ENCODE measurements around the gene SOBP.

SOBP gene

DNA sequence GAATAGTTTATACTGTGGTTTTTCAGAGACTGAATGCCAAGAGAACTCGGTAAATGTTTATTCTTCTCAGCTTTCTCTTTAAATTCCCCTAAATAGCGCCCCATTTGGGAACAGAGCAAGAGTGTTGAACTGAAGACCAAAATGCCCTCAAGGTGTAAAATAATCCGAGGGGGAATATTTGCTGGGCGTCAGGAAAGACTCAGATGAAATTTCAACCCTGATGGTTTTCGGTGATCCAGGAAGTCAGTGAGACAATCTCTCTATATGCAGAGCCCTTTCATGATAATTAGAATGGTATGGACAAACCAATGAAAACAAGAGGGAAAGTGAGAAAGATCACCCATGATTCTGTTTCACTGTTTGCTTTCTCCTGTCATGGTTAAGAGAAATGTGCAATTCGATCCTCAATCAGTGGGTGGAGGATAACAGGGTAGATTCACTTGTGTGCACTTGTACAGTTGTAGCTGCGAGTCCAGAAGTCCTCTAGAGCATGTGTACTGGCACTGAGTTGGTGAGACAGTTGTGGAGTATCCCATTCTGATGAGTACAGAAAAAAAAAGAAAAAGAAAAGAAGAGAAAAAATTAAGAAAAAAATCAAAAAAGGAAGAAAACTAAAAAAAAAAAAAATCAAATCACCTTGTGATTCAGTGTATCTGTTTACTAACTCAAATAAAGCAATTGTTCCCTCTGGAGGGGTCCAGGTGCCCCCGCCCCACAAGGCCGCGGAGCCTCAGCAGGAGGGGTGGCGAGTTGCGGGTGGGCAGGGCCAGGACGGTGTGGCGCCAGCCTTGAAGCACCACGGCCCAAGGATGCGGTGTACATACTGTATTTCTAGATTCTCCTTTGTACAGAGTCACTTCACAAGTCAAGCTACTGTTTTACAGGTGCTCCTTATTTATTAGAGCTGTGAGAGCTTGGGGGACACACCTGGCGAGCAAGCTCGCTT, 169.3 kb downstream of the SOBP start:
- DNase-seq (ENCODE audit: low spot score) = no peak

DNA sequence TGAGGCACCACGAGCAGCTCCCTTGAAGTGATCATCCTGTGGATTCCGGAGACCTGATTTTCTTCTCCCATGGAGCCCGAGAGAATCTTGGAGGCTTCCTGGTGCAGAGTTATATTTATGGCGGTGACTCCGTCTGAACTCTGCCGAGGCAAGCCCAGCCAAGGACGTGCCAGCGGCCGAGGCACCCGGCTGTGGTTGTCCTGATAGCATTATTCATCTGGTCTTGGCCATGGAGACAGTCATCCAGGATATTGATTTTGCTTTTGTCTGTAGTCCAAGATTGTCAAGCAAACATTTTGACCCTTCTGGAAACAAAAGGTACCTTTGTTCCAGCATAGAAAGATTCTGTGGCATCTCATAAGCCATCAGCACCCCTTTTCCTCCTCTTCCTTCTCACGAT, 170.9 kb downstream of the SOBP start:
- DNase-seq (ENCODE audit: low spot score) = no peak

DNA sequence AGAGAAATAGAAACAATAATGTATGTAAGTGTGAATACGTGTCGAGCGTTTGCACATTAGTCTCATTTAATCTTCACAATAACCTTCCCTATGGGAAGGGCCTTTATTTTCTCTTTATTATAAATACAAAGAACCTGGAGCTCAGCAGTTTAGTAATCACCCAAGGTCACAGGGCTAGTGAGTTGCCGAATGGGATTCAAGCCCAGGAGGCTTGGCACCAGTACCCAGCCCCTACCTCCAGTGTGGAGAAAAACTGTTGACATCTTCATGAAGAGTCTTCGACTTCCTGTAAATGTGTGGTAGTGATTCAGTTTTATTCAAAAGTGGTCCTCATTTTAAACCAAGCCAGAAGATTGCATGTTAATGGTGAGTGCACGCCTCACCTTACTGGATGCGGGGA, 171.4 kb downstream of the SOBP start:
- no peak for DNase-seq (ENCODE audit: low spot score)

DNA sequence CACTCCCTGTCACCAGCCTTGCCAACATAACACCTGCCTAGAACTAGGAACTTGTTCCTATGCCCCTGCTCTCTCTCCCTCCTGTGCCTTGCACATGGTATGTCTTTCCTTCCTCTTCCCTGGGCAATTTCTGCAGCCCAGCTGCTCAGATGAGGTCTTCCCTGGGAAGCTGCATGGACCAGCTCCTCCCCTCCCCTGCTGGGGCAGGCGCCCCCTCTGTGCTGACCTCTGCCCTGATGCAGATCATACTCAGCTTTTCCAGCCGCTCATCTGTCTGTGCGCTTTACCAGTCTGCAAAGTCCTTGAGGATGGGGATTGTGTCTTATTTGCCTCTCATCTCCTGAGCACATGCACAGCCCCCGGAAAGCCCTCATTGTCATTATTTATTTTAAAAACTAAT, 172.4 kb downstream of the SOBP start:
- DNase-seq (ENCODE audit: low spot score) = no peak

DNA sequence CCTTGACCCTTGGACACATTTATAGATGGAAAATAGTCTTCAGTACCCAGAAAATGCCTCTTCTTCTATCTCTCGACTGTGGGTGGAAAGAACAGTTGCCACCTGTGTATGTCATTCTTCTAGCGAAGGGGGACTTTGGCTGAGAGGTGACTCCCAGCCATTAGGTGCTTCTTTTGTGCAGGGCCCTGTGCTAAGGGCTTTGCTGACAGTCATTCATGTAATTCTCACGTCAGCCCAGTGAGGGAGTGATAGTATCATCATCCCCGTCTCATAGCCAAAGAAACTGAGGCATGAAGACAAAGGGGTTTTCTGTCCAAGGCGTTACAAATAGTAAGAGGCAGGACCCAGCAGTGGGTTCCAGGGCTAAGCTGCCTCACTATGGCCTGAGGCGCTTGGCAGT, 173.4 kb downstream of the SOBP start:
- DNase-seq (ENCODE audit: low spot score) = no peak

DNA sequence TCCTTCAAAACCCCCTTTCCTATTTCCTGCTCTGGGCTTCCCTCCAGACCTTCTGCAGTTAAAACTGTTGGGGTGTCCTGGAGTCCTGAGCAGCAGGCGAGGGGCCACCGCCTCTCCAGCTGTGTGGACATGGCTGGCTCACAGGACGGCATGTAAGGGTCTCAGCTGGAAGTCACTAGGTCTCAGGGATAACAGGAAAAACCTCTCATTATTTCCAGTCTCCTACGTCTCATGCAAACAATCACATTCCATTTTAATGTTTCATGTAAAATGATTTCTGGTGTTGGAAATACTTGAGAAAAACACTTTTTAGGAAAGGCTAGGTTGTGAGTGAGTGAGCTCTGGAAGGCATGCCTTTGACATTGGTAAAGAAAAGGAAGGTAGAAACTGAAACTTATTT, 175.5 kb downstream of the SOBP start:
- DNase-seq (ENCODE audit: low spot score) = peak; percentile 49

DNA sequence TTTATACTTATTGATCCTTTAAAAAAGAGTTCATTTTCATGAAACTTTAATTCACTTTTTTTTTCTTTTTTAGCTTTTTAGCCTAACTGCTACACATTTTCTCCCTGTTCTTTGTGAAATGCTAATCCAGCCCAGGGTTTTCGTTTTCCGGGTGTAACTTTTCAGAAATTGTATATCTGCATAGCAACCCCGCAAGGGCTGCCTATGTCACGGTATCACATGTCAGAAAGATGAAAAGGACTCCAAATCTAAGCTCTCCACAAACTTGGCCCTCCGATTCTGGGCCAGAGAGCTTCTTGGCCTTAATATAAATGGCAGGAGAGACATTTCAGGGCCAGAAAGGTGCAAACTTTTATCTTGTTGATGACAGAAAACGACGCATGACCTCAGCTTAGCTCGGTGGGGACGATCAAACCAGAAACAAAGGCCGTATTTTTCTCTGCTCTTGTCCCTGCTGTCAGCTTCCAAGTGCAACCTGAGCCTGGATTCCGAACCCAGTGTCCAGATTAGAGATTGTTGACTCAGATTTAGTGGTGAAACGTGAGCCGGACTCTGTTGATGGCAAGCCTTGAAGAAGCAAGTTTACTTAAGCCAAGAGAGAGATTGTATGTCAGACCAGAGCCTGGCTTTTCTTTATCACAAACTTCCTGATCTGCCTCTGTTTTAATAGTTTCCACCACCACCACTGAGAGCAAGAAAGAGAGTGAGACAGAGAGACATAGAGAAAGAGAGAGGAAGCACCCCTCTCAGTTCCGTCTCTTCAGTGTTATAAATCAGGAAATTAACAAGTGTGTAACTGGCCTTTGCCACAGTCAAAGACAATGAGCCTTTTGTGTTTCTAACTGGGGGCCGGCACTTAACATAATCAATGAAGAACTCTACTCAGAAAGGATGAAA, 176.4 kb downstream of the SOBP start:
- no peak for DNase-seq (ENCODE audit: low spot score)

DNA sequence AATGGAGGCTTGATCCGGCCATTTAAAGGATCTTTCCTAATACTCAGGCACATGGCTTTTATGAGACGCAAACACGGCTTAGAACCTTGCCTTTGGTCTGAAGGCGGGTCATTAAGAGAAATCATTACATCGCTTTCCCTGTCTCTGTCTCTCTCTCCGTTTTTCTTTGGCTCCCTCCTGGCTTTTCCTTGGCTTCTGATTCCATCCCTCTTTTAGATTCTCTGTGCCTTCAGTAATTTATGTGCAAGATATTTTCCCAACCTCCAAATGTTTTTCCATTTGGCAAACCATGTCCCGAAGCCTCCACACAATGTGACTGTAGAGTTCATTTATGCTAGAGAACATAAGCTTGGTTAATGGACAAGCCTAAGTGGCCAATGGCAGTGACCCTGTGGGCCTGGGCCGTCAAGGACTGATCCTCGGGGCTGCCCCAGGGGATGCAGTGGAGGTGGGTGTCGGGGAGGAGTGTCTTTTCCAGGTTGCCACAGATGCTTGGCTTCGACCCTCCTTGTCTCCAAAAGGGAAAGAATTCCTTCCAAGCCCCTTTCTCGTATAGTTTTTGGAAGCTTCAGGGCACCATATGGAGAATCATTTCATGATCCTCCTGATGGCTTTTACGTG, 177.2 kb downstream of the SOBP start:
- DNase-seq (ENCODE audit: low spot score) = no peak

DNA sequence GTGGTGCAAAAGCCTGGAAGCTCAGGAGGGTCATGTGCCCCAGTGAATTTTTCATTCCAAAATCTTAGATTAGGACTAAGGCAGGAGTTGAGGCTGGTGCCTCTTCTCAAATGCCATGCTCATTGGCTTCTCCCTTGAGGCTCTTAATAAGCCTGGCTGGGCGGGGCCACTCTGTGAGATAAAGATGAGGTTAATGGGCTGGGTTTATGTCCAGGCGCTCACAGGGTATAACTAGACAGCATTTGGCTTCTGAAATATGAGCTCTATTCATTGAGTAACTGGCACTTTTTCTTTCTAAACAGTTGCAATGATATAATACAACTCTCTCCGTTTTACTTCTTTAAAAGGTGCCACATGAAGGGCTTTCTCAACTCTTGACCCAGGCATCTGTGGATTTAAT, 177.9 kb downstream of the SOBP start:
- DNase-seq (ENCODE audit: low spot score) = no peak

DNA sequence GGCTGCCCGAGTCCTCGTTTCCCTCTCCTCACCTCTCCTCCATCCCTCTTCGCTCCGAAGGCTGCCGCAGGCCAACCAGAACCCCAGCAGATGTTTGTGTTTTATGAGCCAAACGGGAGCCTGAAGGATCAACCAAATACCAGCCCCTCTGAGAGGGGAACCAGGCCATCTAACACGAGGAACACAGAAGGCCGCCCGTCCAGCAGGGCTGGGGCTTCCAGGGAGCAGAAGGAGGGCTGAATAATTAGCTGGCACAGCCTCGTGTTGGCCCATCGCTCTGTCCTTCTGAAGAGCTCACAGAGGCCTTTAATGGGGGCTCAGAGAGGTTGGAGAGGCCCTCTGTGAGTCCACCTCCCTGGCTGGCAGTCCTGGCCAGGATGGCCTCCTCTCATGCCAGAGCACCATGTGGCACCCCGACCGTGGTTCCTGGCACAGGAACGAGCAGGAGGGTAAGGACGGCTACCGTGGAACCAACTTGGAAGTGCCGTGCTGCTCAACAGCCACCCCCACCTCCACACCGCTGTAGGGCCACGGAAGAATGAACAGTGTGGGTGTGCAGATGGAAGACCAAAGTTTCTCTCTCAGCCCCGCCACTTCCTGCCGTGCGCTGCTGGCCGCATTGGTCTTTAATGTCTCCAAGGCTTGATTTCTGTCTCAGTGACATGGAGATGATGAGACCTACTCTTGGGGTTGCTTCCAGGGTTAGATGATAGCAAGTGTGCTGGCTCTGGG, 179.0 kb downstream of the SOBP start:
- no peak for DNase-seq (ENCODE audit: low spot score)

DNA sequence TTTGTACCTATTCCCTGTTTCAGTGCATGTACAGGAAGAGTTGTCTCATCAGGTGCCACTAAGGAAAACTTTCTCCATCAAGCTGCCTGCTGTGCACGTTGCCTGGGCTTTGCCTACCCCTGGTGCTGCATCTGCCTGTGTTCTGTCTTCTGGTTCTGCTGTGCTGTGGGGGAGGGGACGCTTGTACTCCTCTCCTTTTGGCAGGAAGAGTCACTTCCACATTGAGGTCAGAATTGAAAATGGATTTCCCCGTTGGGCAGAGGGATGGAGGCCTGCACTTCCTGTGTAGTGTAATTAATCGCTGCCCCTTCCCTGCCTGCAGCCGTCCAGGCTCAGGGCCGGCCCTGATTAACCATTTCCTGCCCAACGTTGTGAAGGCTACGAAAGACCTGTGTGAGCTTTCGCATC, 180.9 kb downstream of the SOBP start:
- DNase-seq (ENCODE audit: low spot score) = no peak

DNA sequence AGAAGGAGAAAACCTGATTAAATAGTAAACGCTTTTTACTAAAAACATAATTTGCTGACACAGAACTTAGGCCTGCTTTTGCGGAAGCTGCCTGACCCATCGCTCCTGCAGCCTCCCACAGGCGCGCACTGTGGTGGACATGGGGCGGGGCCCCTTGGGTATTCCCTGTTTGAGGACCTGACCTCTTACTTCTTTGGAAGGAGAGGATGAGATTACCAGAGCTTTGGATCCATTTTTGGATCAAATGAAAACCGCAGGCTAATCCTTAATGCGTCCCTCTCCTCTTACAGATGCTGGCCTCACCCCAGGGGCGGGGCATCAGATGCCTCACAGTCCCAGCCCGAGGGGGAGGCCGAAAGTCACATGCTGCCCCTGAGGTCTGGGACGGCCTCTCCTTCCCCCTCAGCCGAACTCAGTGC, 183.2 kb downstream of the SOBP start:
- DNase-seq (ENCODE audit: low spot score) = no peak

DNA sequence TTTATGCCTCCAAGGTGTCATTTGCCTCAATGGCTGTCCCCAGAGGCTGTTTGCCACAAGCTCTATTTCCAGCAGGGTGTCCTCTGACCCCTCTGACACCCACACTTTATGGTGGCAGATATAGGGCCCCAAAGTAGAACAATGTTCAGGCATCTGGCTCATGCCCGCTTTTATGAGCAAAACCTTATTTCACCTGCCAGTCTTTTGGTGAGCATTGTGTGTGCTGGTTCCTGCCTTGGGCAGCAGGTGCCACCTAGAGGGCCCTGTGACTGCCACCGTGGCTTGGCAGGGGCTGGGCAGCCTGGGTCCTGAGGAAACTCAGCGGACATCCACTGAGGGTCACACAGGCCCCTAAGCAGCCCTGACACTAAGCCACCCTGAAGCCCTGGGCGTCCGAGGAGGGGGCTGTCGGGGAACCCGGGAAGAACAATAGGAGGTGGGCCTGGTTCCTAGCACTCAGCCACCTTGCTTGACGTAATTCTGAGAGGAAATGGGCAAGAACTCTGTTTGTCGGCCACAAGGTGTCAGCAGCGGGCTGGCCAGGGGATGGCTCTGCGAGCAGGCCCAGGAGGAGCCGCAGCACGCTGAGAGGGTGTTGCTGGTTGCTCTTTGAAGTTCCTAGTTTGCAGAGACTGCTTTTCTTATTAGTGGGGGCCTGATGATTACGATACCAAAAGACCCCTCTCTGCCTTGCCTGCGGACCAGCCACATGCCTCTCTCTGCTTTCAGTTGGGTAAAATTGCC, 185.2 kb downstream of the SOBP start:
- peak; percentile 92 for DNase-seq (ENCODE audit: low spot score)

DNA sequence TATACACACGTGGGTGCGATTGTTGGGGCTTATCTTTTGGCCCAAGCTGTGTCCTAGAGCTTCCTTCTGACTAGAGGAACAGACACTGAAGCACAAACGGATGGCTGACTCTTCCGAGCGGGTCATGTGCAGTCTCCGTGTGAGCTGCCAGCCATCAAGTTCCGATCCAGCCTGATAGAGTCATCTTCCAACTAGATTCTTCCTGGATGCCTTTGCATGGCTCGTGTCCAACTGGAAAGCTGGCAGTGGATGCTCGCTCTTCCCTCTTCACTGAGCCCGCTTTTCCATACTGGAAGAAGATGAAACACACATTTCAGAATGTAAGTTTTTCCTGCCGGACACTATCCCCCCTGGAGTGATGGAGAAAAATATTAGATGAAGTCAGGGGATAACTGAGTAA, 186.1 kb downstream of the SOBP start:
- peak; percentile 57 for DNase-seq (ENCODE audit: low spot score)

DNA sequence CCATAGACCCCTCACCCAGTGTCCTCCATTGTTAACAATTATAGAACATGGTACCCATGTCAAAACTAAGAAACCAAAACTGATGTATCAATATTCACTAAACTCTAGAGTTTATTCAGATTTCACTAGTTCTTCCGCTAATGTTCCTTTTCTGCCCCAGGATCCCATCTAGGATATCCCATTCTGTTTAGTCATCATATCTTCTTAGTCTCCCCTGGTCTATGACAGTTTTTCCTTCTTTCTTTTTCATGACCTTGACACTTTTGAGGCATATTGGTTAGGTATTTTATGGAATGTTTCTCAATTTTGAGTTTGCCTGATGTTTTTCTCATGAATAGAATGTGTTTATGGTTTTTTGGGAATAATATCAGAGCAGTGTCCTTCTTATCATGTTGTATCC, 187.5 kb downstream of the SOBP start:
- no peak for DNase-seq (ENCODE audit: low spot score)

DNA sequence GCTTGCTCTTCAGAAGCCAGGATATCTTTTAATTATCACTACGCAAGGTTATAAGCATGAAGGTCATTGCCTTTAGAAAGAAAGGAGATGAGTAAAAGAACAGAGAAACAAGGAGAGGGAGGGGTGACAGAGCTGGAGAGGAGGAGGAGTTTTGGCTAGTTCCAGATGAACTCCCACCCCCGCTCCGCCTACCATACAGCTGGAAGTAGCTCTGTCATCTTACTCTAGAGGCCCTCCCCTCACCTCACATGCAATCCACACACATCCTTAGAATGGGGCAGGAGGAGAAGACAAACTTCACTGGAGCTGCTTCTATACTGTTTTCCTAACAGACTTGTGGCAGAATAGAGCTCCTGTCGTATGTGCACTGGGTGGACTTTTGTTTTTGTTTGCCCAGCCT, 189.5 kb downstream of the SOBP start:
- peak; percentile 40 for DNase-seq (ENCODE audit: low spot score)

DNA sequence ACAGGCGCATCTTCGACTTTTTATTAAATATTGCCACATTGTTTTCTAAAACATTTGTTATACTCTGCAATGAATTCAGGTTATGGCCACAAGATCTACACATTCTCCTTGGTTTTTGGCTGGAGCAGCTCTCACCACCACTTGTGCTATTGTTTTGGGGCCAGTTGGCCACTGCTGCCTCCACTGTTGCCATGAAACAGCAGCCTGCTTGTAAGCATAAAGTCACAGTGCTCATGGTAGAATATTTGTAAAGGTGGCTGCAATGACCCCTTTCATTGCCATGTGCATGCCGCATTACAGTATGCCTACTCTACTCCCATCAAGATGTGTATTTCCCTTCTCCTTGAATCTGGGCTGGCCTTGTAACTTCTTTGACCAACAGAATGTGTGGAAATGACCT, 192.8 kb downstream of the SOBP start:
- no peak for DNase-seq (ENCODE audit: low spot score)

DNA sequence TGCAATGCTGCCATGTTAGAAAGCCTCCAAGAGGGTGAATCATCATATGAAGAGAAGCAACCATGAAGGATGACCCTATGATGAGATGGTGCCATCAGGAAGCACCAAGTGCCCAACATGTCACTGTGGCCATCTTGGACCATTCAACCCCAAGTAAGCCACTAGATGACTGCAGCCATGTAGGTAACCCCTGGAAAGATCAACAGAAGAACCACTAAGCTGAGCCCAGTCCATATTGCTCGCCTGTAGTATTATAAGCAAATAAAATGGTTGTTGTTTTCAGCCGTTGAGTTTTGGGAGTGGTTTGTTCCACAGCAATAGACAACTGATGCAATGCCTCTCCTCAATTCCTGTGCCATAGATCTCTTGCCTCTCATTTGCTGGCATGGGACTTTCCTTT, 193.3 kb downstream of the SOBP start:
- DNase-seq (ENCODE audit: low spot score) = no peak

DNA sequence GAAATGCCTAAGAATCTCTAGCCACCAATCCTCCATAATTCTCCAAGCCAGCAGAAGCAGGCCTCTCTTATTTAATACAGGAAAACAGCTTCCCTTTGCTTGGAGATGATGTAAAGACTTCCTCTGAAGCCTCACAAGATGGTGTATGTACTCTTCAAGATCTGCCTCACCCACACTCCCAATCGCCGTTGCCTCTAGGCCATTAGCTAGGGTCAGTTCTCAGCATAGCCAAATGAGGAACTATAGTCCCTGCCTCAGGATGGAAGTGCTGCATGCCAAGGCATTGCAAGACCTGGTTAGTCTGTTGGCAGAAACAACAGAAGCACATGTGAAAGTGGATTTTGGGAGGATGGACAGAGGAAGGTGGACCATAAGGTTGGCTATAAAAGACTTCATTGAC, 195.1 kb downstream of the SOBP start:
- no peak for DNase-seq (ENCODE audit: low spot score)

DNA sequence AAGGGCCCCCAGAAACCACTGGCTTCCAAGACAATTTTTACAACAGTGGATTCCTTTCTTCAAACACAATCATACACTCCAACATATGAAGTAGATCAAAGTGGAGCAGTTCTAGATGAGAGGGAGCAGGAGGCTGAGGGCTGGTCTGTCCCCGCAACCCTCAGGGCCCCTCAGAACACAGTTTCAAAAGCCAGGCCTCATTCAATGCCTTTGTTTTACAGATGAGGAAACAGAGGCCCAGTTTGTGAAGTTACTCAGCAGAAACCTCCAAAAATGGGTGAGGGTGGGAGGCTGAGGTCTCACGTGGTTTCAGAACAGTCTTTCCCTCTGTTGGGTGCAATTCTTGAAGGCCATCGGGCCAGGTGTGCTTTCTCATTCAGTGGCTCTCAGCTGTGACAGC, 199.3 kb downstream of the SOBP start:
- DNase-seq (ENCODE audit: low spot score) = no peak

DNA sequence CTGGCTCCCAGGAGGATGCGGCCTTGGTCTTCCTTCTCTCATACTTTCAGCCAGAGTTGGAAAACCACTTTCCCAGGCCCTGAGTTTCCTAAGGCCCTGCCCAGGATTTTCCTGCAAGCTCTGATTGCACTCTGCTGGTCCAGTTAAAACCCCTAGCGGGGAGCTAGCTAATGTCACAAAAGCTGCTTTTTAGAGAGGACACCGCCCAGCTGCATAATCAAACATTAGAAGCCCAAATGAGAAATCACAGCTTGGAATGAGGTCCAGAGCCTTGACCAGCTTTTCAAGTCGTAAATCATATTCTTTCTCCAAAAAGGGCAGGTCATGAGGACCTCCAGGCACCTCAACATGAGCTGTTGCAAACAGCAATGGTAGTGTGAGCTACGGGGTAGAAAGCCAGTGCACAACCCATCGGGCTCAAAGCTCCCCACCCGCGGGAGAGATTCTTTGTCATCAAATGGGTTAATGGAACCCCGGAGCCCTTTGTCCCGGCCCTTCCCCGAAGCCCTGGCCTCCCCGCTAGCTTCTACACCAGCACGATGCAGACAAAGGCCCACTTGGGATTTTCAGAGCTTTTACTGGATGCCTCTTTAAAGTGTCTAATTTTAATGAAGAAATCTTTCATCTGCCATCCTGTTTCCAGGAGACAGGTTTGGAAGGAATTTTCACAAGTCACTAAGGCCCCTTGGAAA, 200.2 kb downstream of the SOBP start:
- no peak for DNase-seq (ENCODE audit: low spot score)
